ENCODE data around the gene C15orf62. TPM values are rescaled to one million over a fixed set of nuclear protein-coding genes. Genes with fewer than 3 reads are reported as not detected.

C15orf62 gene
- total and polyA plus RNA-seq, 8 donors = 0.06 to 0.46 (median 0.16) TPM; not detected in 1

DNA sequence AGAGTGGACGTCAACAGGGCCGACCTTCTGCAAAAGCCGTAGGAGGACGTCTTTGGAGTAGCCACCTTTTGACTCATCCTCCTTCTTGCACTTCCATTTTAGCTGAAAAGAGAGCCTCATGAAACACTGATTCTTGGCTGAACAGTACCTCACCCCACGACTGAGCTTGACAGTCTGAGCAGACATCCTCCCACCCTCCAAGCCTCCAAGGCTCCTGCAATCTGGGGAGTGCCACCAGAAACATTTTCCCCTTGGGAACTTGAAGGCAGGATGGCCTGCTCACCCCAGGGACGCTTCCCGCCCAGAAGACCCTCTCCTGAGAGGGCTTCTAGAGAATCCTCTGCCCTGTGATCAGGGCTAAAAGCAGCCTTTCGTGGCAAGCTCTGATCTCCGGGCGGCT, 5.2 kb downstream of the C15orf62 start:
- intact Hi-C loops (cut with DNase I) = no loop called here
- FAIRE-seq (no peak), DNase-seq (peak in 1 of 6 donors; percentile 29), ATAC-seq (no peak)
- Histone ChIP-seq H3K4me1 (no peaks in the 10 kb centered on the region), H3K36me3 (peaks cover 0 to 43% (median 18%) of the 10 kb centered on the region in 3 donors), H3K27ac (no peak overlapping the region), H3K4me3 (no peak overlapping the region), H3K27me3 (no peaks in the 10 kb centered on the region), H3K9me3 (no peaks in the 10 kb centered on the region)
- 89 to 94% methylated on average over 10 of the region's 10 CpGs for WGBS, 2 donors
- TF ChIP-seq, protein P1, sequence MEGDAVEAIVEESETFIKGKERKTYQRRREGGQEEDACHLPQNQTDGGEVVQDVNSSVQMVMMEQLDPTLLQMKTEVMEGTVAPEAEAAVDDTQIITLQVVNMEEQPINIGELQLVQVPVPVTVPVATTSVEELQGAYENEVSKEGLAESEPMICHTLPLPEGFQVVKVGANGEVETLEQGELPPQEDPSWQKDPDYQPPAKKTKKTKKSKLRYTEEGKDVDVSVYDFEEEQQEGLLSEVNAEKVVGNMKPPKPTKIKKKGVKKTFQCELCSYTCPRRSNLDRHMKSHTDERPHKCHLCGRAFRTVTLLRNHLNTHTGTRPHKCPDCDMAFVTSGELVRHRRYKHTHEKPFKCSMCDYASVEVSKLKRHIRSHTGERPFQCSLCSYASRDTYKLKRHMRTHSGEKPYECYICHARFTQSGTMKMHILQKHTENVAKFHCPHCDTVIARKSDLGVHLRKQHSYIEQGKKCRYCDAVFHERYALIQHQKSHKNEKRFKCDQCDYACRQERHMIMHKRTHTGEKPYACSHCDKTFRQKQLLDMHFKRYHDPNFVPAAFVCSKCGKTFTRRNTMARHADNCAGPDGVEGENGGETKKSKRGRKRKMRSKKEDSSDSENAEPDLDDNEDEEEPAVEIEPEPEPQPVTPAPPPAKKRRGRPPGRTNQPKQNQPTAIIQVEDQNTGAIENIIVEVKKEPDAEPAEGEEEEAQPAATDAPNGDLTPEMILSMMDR (IDR thresholded peaks at IDR 0.05) = no peak

- no peak overlapping the region for H3K4me3 ChIP-seq
- DNase-seq = peak in 1 of 6 donors; percentile 42
- no peak for ATAC-seq
Measured at GRCh38 chr15:40775740-40776536, 6.2 kb downstream of the C15orf62 start.

DNA sequence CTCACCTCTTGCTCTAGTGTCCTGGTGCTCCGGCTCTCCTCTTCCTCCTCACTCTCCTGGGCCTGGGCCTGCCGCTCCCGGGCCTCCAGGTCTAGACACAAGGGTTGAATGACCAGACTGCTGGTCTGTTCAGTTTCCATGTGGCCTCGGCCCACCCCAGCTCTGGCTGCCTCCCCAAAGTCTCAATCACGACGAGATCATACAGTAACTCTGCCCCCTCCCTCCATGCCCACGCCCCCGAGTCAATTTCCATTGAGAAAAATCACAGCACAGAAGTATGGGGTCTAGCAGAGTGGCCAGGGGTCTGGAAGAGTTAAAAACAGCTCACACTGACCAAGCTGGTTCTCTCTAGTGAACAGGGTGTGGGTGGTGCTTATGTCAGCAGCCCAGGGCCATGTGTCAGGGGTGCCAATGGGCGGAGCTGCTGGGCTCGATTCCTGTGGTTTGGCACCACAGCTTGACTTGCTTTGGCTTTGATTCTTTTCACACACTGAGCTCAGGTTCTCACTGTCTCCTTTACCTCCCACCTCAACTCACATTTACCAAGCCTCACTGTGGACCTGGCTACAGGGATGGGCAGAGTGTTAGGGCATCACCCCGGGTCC, 6.9 kb downstream of the C15orf62 start:
- 59 to 76% methylated on average over 11 of the region's 11 CpGs for WGBS, 2 donors
- peak in 4 of 6 donors; percentile 38 to 63 (median 47) for DNase-seq
- TF ChIP-seq, protein P1 (IDR thresholded peaks at IDR 0.05) = no peak
- ATAC-seq = peak; percentile 55 to 98 (median 88)
- Histone ChIP-seq H3K9me3 (no peaks in the 10 kb centered on the region), H3K27me3 (no peaks in the 10 kb centered on the region), H3K4me3 (no peak overlapping the region), H3K4me1 (no peaks in the 10 kb centered on the region), H3K27ac (peak overlapping the region in 1 of 4 donors; percentile 39), H3K36me3 (peaks cover 0 to 43% (median 18%) of the 10 kb centered on the region in 3 donors)
- no peak for FAIRE-seq
- intact Hi-C loops (cut with DNase I) = no loop called here

More at GRCh38 chr15:40775740-40776536, 6.2 kb downstream of the C15orf62 start:
- no peaks in the 10 kb centered on the region for H3K4me1 ChIP-seq
- 91 to 93% methylated on average over 14 of the region's 14 CpGs for WGBS, 2 donors
- TF ChIP-seq, protein P1 (IDR thresholded peaks at IDR 0.05) = no peak
- no peak for FAIRE-seq
- H3K27me3 ChIP-seq = no peaks in the 10 kb centered on the region
- no peaks in the 10 kb centered on the region for H3K9me3 ChIP-seq
- peak overlapping the region in 1 of 4 donors; percentile 39 for H3K27ac ChIP-seq
- intact Hi-C loops (cut with DNase I) = no loop called here
- peaks cover 0 to 43% (median 18%) of the 10 kb centered on the region in 3 donors for H3K36me3 ChIP-seq

DNA sequence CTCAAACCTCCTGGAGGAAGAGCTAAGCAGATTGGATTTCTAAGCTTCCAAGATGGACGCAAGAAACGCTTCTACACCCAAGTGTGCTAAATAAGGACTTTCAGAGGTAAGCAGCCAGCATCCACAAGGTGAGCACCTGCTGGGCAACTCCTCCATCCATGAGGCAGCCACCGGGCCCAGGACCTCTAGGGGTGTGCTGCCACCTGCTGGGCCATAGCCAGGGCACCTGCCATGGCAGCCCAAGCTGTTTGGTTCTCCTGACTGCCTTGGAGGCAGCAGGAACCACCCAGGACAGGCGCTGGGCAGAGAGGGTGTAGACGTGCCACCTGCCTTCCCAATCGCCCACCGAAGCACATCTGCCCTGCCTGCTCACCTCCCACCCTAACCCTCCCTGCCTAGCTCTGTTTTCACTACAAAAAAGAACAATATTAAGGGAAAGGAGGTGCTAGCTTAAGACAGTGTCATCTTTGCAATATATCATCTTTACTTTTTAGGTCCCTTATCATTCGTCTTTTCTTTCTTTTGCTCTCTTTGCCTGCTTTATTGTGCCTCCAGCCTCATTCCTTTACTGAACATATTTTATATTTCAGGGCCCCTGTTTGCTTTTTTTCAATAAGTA, 12.9 kb downstream of the C15orf62 start:
- Histone ChIP-seq H3K36me3 (peaks cover 0 to 11% (median 0%) of the 10 kb centered on the region in 3 donors), H3K27me3 (no peaks in the 10 kb centered on the region), H3K27ac (no peak overlapping the region), H3K4me3 (no peak overlapping the region), H3K4me1 (peaks cover 25 to 28% (median 26%) of the 10 kb centered on the region in 3 donors), H3K9me3 (no peaks in the 10 kb centered on the region)
- TF ChIP-seq, protein P1 (IDR thresholded peaks at IDR 0.05) = peak; percentile 73 to 78 (median 76)
- intact Hi-C loops (cut with DNase I) = no loop called here
- WGBS, 2 donors = 15 to 18% methylated on average over 8 of the region's 8 CpGs
- DNase-seq = peak; percentile 71 to 94 (median 86)
- ATAC-seq = peak; percentile 73 to 93 (median 88)
- FAIRE-seq = no peak
